ENCODE measurements around the gene PHACTR4.

PHACTR4 gene

DNA sequence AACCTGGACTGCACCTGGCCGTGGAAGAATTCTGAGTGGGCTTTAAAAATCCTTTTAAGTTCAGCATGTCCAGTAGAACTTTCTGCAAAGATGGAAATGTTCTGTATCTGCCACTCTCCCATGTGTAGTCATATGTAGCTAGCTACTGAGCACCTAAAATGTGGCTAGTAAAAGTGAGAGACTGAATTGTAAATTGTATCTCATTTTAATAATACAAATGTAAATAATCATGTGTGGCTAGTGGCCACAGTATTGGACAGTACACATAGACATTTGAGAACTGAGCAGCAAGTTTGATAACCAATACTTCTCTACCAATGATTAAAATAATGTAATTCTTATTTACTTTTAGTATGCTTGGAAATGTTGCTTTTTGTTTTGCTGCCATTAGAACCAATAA lies 57.3 kb downstream of the PHACTR4 start:
- H3K9ac ChIP-seq: no peak overlapping the region
- H3K79me2 ChIP-seq: peaks cover 3% of the 10 kb centered on the region
- H3K4me2 ChIP-seq (ENCODE audit: low read length): no peak overlapping the region
- H2AFZ ChIP-seq: no peak overlapping the region
- TF ChIP-seq, protein P1, sequence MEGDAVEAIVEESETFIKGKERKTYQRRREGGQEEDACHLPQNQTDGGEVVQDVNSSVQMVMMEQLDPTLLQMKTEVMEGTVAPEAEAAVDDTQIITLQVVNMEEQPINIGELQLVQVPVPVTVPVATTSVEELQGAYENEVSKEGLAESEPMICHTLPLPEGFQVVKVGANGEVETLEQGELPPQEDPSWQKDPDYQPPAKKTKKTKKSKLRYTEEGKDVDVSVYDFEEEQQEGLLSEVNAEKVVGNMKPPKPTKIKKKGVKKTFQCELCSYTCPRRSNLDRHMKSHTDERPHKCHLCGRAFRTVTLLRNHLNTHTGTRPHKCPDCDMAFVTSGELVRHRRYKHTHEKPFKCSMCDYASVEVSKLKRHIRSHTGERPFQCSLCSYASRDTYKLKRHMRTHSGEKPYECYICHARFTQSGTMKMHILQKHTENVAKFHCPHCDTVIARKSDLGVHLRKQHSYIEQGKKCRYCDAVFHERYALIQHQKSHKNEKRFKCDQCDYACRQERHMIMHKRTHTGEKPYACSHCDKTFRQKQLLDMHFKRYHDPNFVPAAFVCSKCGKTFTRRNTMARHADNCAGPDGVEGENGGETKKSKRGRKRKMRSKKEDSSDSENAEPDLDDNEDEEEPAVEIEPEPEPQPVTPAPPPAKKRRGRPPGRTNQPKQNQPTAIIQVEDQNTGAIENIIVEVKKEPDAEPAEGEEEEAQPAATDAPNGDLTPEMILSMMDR (IDR thresholded peaks at IDR 0.05): no peak
- no peaks in the 10 kb centered on the region for H3K36me3 ChIP-seq (ENCODE audit: control insufficient read depth, insufficient read depth, low read length)
- no peaks in the 10 kb centered on the region for H3K4me1 ChIP-seq
- H3K27ac ChIP-seq: no peak overlapping the region
- no peaks in the 10 kb centered on the region for H3K9me3 ChIP-seq (ENCODE audit: control insufficient read depth, low read length)
- H3K4me3 ChIP-seq (ENCODE audit: low read depth, low read length): no peak overlapping the region
- H3K27me3 ChIP-seq (ENCODE audit: control insufficient read depth, insufficient read depth, low read length): no peaks in the 10 kb centered on the region

DNA sequence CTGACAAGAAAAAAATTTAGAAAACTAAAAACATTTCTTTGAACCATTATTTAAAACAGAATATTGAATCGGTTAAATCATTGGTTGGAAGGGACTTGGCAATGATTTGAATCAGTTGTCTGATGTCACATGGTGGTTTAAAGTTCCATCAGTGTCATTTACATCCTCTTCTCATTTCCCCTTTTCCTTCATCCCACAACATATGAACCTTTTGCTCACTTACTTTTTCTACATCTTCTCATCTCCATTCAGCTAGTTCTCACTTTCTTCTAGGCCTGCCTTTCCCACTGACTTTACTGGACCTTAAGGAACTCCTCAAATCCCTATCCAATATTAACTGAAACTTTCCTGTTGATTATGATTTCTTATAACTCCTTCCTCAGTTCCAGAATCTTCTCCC lies 58.5 kb downstream of the PHACTR4 start:
- no peaks in the 10 kb centered on the region for H3K4me1 ChIP-seq
- TF ChIP-seq, protein P1 (IDR thresholded peaks at IDR 0.05): no peak
- H2AFZ ChIP-seq: no peak overlapping the region
- no peaks in the 10 kb centered on the region for H3K9me3 ChIP-seq (ENCODE audit: control insufficient read depth, low read length)
- no peaks in the 10 kb centered on the region for H3K36me3 ChIP-seq (ENCODE audit: control insufficient read depth, insufficient read depth, low read length)
- H3K79me2 ChIP-seq: peaks cover 3% of the 10 kb centered on the region
- H3K4me2 ChIP-seq (ENCODE audit: low read length): no peak overlapping the region
- H3K27me3 ChIP-seq (ENCODE audit: control insufficient read depth, insufficient read depth, low read length): no peaks in the 10 kb centered on the region
- H3K27ac ChIP-seq: no peak overlapping the region
- H3K4me3 ChIP-seq (ENCODE audit: low read depth, low read length): no peak overlapping the region
- no peak overlapping the region for H3K9ac ChIP-seq

DNA sequence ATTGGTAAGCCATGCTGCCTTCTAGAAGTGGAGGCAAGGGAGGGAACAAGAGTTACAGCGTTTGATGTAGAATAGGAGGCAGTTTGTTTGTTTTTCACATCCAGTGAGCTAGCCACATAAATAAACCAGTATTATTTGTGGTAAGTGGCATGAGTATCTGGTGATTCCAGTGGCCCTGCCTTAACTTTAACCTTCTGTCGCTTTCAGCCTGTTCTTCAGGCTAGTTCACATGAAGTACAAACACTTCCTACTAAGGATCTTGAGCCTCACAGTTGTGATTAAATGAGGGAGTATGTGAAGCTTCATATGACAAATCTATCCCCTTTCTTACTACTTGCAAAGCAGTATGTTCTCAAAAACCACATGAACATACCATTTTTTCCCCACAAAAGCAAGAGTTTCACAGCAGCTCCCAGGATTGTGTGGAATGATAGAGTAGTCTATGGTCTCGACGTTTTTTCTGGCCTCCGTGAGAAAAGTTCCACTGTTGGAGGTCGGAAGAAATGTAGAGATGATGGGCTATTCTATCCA lies 59.5 kb downstream of the PHACTR4 start:
- Histone ChIP-seq H3K4me3 (ENCODE audit: low read depth, low read length) (no peak overlapping the region), H3K27ac (no peak overlapping the region), H3K9me3 (ENCODE audit: control insufficient read depth, low read length) (no peaks in the 10 kb centered on the region), H3K27me3 (ENCODE audit: control insufficient read depth, insufficient read depth, low read length) (no peaks in the 10 kb centered on the region), H3K4me1 (no peaks in the 10 kb centered on the region), H2AFZ (no peak overlapping the region), H3K9ac (no peak overlapping the region), H3K36me3 (ENCODE audit: control insufficient read depth, insufficient read depth, low read length) (no peaks in the 10 kb centered on the region), H3K79me2 (peaks cover 3% of the 10 kb centered on the region), H3K4me2 (ENCODE audit: low read length) (no peak overlapping the region)
- TF ChIP-seq, protein P1 (IDR thresholded peaks at IDR 0.05): no peak

DNA sequence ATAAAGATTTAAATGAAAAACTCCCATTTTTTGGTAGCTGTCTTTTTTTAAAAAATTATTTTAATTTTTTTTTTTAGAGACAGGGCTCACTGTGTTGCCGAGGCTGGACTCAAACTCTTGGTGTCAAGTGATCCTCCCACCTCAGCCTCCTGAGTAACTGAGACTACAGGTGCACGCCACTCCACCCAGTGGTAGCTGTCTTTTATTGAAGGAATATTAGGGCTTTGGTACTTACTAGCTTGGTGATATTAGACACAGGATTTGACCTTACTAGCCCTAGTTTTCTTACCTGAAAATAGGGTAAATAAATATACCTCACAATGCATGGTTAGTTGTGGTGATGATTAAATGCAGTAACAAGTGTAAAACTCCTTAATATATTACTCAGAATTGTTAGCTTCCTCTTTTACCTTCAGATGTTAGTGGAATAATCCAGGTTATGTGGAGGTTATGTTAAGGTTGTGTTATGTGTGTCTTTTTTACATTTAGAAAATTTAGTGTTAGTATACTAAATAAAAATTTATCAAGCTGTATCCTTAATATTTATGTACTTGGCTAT lies 66.8 kb downstream of the PHACTR4 start:
- H3K4me2 ChIP-seq (ENCODE audit: low read length): no peak overlapping the region
- no peak overlapping the region for H3K9ac ChIP-seq
- peaks cover 7% of the 10 kb centered on the region for H3K4me1 ChIP-seq
- no peaks in the 10 kb centered on the region for H3K36me3 ChIP-seq (ENCODE audit: control insufficient read depth, insufficient read depth, low read length)
- TF ChIP-seq, protein P1 (IDR thresholded peaks at IDR 0.05): no peak
- no peak overlapping the region for H3K27ac ChIP-seq
- H3K4me3 ChIP-seq (ENCODE audit: low read depth, low read length): no peak overlapping the region
- no peak overlapping the region for H2AFZ ChIP-seq
- no peaks in the 10 kb centered on the region for H3K9me3 ChIP-seq (ENCODE audit: control insufficient read depth, low read length)
- no peaks in the 10 kb centered on the region for H3K27me3 ChIP-seq (ENCODE audit: control insufficient read depth, insufficient read depth, low read length)
- no peaks in the 10 kb centered on the region for H3K79me2 ChIP-seq

All from parathyroid adenoma (tissue), 2 donors.